ENCODE results near the gene HBEGF.

Gene HBEGF

DNA sequence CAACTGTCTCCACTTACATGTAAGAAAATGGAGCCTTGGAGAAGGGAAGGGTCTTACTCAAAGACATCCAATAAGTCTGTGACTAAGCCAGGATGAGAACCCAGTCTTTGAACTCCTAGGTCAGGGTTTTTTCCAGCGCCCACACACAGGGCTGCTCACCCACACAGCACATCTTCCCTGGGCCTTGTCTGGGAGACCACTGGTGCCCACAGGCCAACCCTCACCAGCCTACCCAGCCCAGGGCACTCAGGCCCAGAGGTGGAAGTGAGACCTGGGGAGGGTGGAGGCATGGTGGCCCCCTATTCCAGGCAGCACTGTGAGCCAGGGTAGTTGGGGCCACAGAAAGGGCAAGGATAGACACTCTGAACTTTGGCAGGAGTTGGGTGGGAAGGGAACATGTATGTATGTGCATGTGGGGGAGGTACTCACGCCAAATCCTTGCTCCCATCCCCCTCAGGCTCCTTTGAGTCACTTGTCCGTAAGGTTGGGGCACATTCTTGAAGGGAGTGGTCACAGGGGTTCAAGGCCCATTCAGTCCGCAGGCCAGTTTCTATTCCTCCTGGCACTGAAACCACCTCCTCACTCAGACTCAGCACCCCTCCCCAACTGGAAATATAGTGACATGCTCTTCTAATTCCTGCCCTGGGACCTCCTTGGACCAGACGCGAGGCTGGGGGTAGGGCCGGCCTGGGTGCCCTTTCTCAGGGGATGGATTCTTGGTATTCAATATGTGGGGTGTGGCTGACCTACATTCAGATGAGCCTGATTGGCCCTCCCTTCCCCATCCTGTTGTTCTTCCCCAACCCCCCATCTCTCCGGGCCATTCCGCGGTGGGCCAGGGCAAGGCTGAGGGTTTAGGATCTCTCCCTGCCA, 10.7 kb upstream of the HBEGF start:
- no peak overlapping the region for H3K4me3 ChIP-seq (ENCODE audit: low read depth, low read length)
- TF ChIP-seq, protein P1, sequence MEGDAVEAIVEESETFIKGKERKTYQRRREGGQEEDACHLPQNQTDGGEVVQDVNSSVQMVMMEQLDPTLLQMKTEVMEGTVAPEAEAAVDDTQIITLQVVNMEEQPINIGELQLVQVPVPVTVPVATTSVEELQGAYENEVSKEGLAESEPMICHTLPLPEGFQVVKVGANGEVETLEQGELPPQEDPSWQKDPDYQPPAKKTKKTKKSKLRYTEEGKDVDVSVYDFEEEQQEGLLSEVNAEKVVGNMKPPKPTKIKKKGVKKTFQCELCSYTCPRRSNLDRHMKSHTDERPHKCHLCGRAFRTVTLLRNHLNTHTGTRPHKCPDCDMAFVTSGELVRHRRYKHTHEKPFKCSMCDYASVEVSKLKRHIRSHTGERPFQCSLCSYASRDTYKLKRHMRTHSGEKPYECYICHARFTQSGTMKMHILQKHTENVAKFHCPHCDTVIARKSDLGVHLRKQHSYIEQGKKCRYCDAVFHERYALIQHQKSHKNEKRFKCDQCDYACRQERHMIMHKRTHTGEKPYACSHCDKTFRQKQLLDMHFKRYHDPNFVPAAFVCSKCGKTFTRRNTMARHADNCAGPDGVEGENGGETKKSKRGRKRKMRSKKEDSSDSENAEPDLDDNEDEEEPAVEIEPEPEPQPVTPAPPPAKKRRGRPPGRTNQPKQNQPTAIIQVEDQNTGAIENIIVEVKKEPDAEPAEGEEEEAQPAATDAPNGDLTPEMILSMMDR (IDR thresholded peaks at IDR 0.05; ENCODE audit: control insufficient read depth, extremely low read depth, insufficient read depth), result no peak
- no peak for DNase-seq (ENCODE audit: low read depth)

DNA sequence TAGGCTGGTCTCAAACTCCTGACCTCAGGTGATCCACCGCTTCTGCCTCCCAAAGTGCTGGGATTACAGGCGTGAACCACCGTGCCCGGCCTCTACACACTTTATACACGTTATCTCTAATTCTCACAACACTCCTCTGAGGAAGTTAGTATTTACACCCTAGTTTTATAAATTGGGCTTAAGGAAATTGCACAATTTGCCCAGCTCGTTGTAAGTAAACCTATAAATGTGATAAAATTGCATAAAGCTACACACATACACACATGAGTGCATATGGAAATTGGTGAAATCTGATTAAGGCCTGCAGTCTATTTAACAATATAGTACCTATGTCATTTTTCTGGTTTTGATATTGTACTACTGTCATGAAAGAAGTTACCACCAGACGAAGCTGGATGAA, 9.1 kb upstream of the HBEGF start:
- H3K4me3 ChIP-seq (ENCODE audit: low read depth, low read length), result no peak overlapping the region
- TF ChIP-seq, protein P1 (IDR thresholded peaks at IDR 0.05; ENCODE audit: control insufficient read depth, extremely low read depth, insufficient read depth), result no peak
- no peak for DNase-seq (ENCODE audit: low read depth)

- DNase-seq (ENCODE audit: low read depth), result no peak
- no peak overlapping the region for H3K4me3 ChIP-seq (ENCODE audit: low read depth, low read length)
- TF ChIP-seq, protein P1 (IDR thresholded peaks at IDR 0.05; ENCODE audit: control insufficient read depth, extremely low read depth, insufficient read depth), result peak; percentile 71
Observed at GRCh38 chr5:140351609-140352334, 5.4 kb upstream of the HBEGF start.

DNA sequence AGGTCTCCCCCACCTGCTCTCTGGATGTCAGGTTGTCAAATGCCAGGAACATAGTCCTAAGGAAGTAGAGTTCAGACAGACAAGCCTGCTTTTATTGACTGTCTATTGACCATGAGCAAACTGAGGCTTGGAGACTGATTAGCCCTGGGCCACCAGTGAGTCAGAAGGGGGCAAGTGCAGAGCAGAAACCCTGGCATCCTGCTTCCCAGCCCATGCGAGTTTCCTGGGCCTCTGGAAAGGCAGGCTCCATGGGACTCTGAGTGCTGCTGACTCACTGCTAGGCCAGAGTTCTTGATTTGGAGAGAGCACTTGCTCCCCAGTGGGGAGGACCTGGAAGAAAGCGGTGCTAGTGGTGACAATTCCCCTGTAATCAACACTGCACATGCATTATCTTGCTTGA, 2.8 kb upstream of the HBEGF start:
- TF ChIP-seq, protein P1 (IDR thresholded peaks at IDR 0.05; ENCODE audit: control insufficient read depth, extremely low read depth, insufficient read depth), result no peak
- H3K4me3 ChIP-seq (ENCODE audit: low read depth, low read length), result no peak overlapping the region
- no peak for DNase-seq (ENCODE audit: low read depth)

DNA sequence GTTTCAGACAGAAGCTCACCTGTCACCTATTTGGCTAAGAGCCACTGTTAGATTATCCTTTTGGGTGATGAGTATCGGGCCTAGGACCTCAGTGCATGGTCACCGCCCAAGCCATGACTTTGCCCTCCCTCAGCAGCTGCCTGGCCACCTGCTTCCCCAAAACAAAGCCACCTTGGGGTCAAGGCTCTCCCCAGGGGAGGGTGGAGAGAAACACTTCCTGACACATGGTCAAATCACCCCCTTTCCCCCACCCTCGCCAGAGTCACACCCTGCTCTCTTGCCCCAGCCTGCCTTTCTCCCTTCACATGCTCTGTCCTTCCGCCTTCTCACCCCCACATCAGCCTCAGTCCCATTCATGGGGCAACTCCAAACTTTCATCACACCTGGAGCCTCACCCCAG, 1.7 kb upstream of the HBEGF start:
- TF ChIP-seq, protein P1 (IDR thresholded peaks at IDR 0.05; ENCODE audit: control insufficient read depth, extremely low read depth, insufficient read depth), result no peak
- DNase-seq (ENCODE audit: low read depth), result no peak
- no peak overlapping the region for H3K4me3 ChIP-seq (ENCODE audit: low read depth, low read length)

- TF ChIP-seq, protein P1 (IDR thresholded peaks at IDR 0.05; ENCODE audit: control insufficient read depth, extremely low read depth, insufficient read depth), result 0 out of 2 replicates have a peak, but pooled peaks have one; percentile 4
- DNase-seq (ENCODE audit: low read depth), result no peak
- H3K4me3 ChIP-seq (ENCODE audit: low read depth, low read length), result peak overlapping the region; percentile 48
Observed at GRCh38 chr5:140347360-140347759, 957 bp upstream of the HBEGF start.

Data from LNCaP clone FGC (cell line).